DOHH2 (cell line): ENCODE results near the gene STAT5B.

Experiments
- H3F3A ChIP-seq: fragments of 200-600 bp; sonication (generic), shearing (Covaris generic); 2 replicates; pipeline ENCODE4 v1.6.0; 2016; ENCODE audit warnings: antibody characterized with exemption, mild to moderate bottlenecking; ENCODE audit not compliant: control insufficient read depth, insufficient read depth
- H3K27ac ChIP-seq: fragments of 200-600 bp; sonication (generic); 2 replicates; pipeline ENCODE4 v1.5.1; 2014; ENCODE audit warnings: low read depth, mild to moderate bottlenecking, low read length, moderate library complexity
- H3K27me3 ChIP-seq: fragments of 200-600 bp; sonication (generic); 2 replicates; pipeline ENCODE4 v1.6.1; 2014; ENCODE audit warnings: mild to moderate bottlenecking, low read length, mixed read lengths; ENCODE audit not compliant: control insufficient read depth
- H3K36me3 ChIP-seq: fragments of 200-600 bp; sonication (generic); 2 replicates; pipeline ENCODE4 v1.6.1; 2014; ENCODE audit warnings: mild to moderate bottlenecking, low read length, moderate library complexity, mixed read lengths; ENCODE audit not compliant: control insufficient read depth
- H3K4me1 ChIP-seq: fragments of 200-600 bp; sonication (generic); 2 replicates; pipeline ENCODE4 v1.6.1; 2014; ENCODE audit warnings: mild to moderate bottlenecking, low read length, mixed read lengths; ENCODE audit not compliant: control insufficient read depth
- H3K4me2 ChIP-seq: fragments of 200-600 bp; sonication (generic); 2 replicates; pipeline ENCODE4 v1.6.0; 2014; ENCODE audit warnings: mild to moderate bottlenecking, low read length, moderate library complexity
- H3K4me3 ChIP-seq: fragments of 200-600 bp; sonication (generic); 2 replicates; pipeline ENCODE4 v1.5.1; 2014; ENCODE audit warnings: mild to moderate bottlenecking, low read length, mixed read lengths
- H3K79me2 ChIP-seq: fragments of 200-600 bp; sonication (generic); 2 replicates; pipeline ENCODE4 v1.6.1; 2014; ENCODE audit warnings: mild to moderate bottlenecking, low read length, mixed read lengths; ENCODE audit not compliant: control insufficient read depth
- H3K9me2 ChIP-seq: fragments of 200-600 bp; sonication (generic); replicated peaks from 2 replicates; pipeline ENCODE4 v1.6.1; 2014; ENCODE audit warnings: mild to moderate bottlenecking, low read length, mixed read lengths; ENCODE audit not compliant: control insufficient read depth
- H3K9me3 ChIP-seq: fragments of 200-600 bp; sonication (generic); 2 replicates; pipeline ENCODE4 v1.6.1; 2014; ENCODE audit warnings: antibody characterized with exemption, low read length, mixed read lengths; ENCODE audit not compliant: control insufficient read depth, insufficient read depth
- H4K20me1 ChIP-seq: fragments of 200-600 bp; sonication (generic); 2 replicates; pipeline ENCODE4 v1.6.0; 2014; ENCODE audit warnings: low read depth, mild to moderate bottlenecking, antibody characterized with exemption, low read length, moderate library complexity; ENCODE audit not compliant: control insufficient read depth, insufficient read depth
- EZH2phosphoT487 ChIP-seq: fragments of 200-600 bp; sonication (generic); IDR thresholded peaks from 2 replicates; pipeline ENCODE4 v1.6.1; 2017; ENCODE audit warnings: borderline replicate concordance, mild to moderate bottlenecking, antibody characterized with exemption, low read length, moderate library complexity, mixed read lengths
- TF ChIP-seq, protein P1 (sequence below): fragments of 200-600 bp; sonication (generic); IDR thresholded peaks from one replicate; pipeline ENCODE4 v1.5.1; 2014; ENCODE audit warnings: antibody characterized with exemption, mild to moderate bottlenecking, low read depth, low read length; ENCODE audit not compliant: poor library complexity, severe bottlenecking

The STAT5B gene

DNA sequence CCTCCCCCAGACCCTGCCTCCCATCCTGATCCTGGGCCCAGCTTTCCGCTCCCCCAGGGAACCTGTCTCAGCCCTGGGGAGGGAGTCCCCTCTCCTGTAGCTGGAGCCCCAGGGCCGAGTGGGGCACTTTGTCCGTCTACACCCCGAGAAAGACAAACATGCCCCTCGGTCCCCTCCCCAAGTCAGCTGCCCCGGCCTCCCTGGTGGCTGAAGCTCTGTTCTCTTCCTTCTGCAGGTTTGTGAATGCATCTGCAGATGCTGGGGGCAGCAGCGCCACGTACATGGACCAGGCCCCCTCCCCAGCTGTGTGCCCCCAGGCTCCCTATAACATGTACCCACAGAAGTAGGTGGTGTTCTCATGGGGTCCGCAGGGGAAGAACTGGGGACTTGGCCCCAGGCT is 33.0 kb upstream of the STAT5B start:
- Histone ChIP-seq H3K9me2 (no peaks in the 10 kb centered on the region), H3K4me1 (peaks cover 28% of the 10 kb centered on the region), H3F3A (no peaks in the 10 kb centered on the region), H3K4me3 (no peak overlapping the region), H3K27me3 (no peaks in the 10 kb centered on the region), H4K20me1 (no peaks in the 10 kb centered on the region), H3K27ac (no peak overlapping the region), H3K4me2 (no peak overlapping the region), H3K79me2 (no peaks in the 10 kb centered on the region), H3K9me3 (no peaks in the 10 kb centered on the region), H3K36me3 (no peaks in the 10 kb centered on the region)
- no peak for TF ChIP-seq EZH2phosphoT487
- TF ChIP-seq, protein P1, sequence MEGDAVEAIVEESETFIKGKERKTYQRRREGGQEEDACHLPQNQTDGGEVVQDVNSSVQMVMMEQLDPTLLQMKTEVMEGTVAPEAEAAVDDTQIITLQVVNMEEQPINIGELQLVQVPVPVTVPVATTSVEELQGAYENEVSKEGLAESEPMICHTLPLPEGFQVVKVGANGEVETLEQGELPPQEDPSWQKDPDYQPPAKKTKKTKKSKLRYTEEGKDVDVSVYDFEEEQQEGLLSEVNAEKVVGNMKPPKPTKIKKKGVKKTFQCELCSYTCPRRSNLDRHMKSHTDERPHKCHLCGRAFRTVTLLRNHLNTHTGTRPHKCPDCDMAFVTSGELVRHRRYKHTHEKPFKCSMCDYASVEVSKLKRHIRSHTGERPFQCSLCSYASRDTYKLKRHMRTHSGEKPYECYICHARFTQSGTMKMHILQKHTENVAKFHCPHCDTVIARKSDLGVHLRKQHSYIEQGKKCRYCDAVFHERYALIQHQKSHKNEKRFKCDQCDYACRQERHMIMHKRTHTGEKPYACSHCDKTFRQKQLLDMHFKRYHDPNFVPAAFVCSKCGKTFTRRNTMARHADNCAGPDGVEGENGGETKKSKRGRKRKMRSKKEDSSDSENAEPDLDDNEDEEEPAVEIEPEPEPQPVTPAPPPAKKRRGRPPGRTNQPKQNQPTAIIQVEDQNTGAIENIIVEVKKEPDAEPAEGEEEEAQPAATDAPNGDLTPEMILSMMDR: no peak

DNA sequence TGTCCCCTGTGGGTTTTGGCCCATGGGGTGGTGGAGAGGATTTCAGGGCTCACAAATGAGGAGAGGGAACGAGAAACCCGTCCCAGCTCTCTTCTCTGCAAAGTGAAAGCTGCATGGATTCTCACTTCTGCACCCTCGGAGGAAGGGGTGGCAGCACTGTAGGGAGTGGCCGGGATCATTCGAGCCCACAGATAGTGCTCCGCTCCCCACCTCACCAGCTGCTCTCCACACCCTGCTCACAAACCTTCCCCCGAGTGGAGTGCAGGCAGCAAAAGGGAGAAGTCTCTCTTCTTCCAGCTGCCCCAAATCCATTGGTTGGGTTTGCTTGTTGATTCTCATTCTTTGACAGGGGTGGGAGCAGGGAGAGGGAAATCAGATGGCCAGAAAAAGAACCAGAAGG is 32.3 kb upstream of the STAT5B start:
- H3K36me3 ChIP-seq: no peaks in the 10 kb centered on the region
- H3K4me2 ChIP-seq: no peak overlapping the region
- peaks cover 21% of the 10 kb centered on the region for H3K4me1 ChIP-seq
- H3K9me2 ChIP-seq: no peaks in the 10 kb centered on the region
- H3K9me3 ChIP-seq: no peaks in the 10 kb centered on the region
- no peaks in the 10 kb centered on the region for H3F3A ChIP-seq
- H3K27me3 ChIP-seq: no peaks in the 10 kb centered on the region
- no peaks in the 10 kb centered on the region for H3K79me2 ChIP-seq
- H3K4me3 ChIP-seq: no peak overlapping the region
- no peak overlapping the region for H3K27ac ChIP-seq
- TF ChIP-seq, protein P1: no peak
- no peak for TF ChIP-seq EZH2phosphoT487
- H4K20me1 ChIP-seq: no peaks in the 10 kb centered on the region

DNA sequence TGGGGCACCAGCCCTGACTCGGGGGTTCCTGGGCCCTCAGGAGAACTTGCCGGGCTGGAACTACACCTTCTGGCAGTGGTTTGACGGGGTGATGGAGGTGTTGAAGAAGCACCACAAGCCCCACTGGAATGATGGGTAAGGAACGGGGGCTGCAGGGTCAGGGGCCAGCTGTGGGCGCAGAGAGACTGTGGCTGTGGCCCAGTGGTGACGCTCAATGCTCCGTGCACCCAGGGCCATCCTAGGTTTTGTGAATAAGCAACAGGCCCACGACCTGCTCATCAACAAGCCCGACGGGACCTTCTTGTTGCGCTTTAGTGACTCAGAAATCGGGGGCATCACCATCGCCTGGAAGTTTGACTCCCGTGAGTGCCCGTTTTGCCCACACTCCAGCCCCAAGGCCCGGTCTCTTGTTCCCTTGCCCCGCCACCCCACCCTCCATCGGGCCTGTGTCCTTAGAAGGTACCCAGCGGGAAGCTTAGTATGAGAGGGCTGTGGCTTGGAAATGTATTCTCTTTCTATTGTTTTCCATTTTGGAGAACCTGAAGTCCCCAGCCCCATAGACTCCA is 31.3 kb upstream of the STAT5B start:
- no peak for TF ChIP-seq EZH2phosphoT487
- TF ChIP-seq, protein P1: no peak
- no peaks in the 10 kb centered on the region for H3K79me2 ChIP-seq
- no peaks in the 10 kb centered on the region for H3F3A ChIP-seq
- H3K4me1 ChIP-seq: peaks cover 11% of the 10 kb centered on the region
- H3K27me3 ChIP-seq: no peaks in the 10 kb centered on the region
- H3K36me3 ChIP-seq: no peaks in the 10 kb centered on the region
- H3K4me2 ChIP-seq: no peak overlapping the region
- H4K20me1 ChIP-seq: no peaks in the 10 kb centered on the region
- no peak overlapping the region for H3K27ac ChIP-seq
- no peak overlapping the region for H3K4me3 ChIP-seq
- H3K9me3 ChIP-seq: no peaks in the 10 kb centered on the region
- H3K9me2 ChIP-seq: no peaks in the 10 kb centered on the region

DNA sequence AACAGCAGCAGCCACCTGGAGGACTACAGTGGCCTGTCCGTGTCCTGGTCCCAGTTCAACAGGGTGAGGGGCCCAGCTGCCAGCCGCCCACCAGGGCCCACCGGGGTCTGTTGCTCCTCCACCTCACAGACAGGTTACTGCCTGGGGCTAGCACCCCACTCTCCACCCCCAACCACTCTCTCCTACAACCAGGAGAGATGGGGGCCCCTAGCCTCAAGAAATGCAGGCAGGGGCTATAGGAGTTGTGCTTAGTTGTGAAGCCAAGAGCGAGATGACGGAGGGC is 30.1 kb upstream of the STAT5B start:
- Histone ChIP-seq H3K9me2 (no peaks in the 10 kb centered on the region), H3K27ac (no peak overlapping the region), H3K36me3 (no peaks in the 10 kb centered on the region), H3K27me3 (no peaks in the 10 kb centered on the region), H3K4me3 (no peak overlapping the region), H3K79me2 (no peaks in the 10 kb centered on the region), H3K9me3 (no peaks in the 10 kb centered on the region), H4K20me1 (no peaks in the 10 kb centered on the region), H3K4me1 (no peaks in the 10 kb centered on the region), H3F3A (no peaks in the 10 kb centered on the region), H3K4me2 (no peak overlapping the region)
- TF ChIP-seq, protein P1: no peak
- no peak for TF ChIP-seq EZH2phosphoT487
